ENCODE data around the gene ABHD15.

GRCh38 chr17:29514792-29515191, 52.0 kb downstream of the ABHD15 start:
- no peak for TF ChIP-seq CTCF (IDR thresholded peaks at IDR 0.05)
- TF ChIP-seq POLR2A (IDR thresholded peaks at IDR 0.05), result no peak
